Mesenchymal stem cell (in vitro differentiated cells and primary cell): ENCODE measurements around the gene SLC9A9.

Experiments
- DNase-seq: peaks from one replicate; pipeline ENCODE4 v3.0.0-alpha.2; 2013
- H2AFZ ChIP-seq: one replicate; pipeline ENCODE4 v1.6.1; 2013; ENCODE audit warnings: low read depth, mild to moderate bottlenecking, control low read depth, inconsistent platforms, low read length, moderate library complexity
- H2AK5ac ChIP-seq: 2 replicates; pipeline ENCODE4 v1.6.1; 2013; ENCODE audit warnings: low read length, moderate library complexity, mild to moderate bottlenecking, inconsistent platforms; ENCODE audit not compliant: severe bottlenecking
- H2BK120ac ChIP-seq: one replicate; pipeline ENCODE4 v1.6.1; 2013; ENCODE audit warnings: low read depth, mild to moderate bottlenecking, inconsistent platforms, low read length, moderate library complexity
- H2BK12ac ChIP-seq, 2 experiments: one replicate each; pipeline ENCODE4 v1.6.1; 2013; ENCODE audit warnings: inconsistent platforms in 2 of 2, low read length in 2 of 2, mild to moderate bottlenecking in 2 of 2, moderate library complexity in 2 of 2, control low read depth in 1 of 2
- H2BK15ac ChIP-seq: one replicate; pipeline ENCODE4 v1.6.1; 2013; ENCODE audit warnings: mild to moderate bottlenecking, low read depth, inconsistent platforms; ENCODE audit not compliant: poor library complexity, severe bottlenecking
- H2BK5ac ChIP-seq: 2 replicates; pipeline ENCODE4 v1.6.1; 2013; ENCODE audit warnings: low read depth, mild to moderate bottlenecking, low read length, control low read depth, inconsistent platforms; ENCODE audit not compliant: poor library complexity, severe bottlenecking
- H3K14ac ChIP-seq, 2 experiments: one replicate each; pipeline ENCODE4 v1.6.1; 2013; ENCODE audit warnings: inconsistent platforms in 2 of 2, low read length in 2 of 2, control low read depth in 1 of 2, mild to moderate bottlenecking in 1 of 2, moderate library complexity in 1 of 2
- H3K18ac ChIP-seq, 2 experiments: one replicate each; pipeline ENCODE4 v1.6.1; 2013; ENCODE audit warnings: inconsistent platforms in 2 of 2, low read length in 2 of 2, control low read depth in 1 of 2, low read depth in 1 of 2, mild to moderate bottlenecking in 1 of 2
- H3K23ac ChIP-seq, 2 experiments: one replicate each; pipeline ENCODE4 v1.6.1; 2013; ENCODE audit warnings: inconsistent platforms in 2 of 2, low read length in 2 of 2, mild to moderate bottlenecking in 2 of 2, moderate library complexity in 2 of 2, control low read depth in 1 of 2
- H3K27ac ChIP-seq: 2 replicates; pipeline ENCODE4 v1.5.1; 2013; ENCODE audit warnings: mild to moderate bottlenecking, moderate library complexity, low read length, control low read depth, inconsistent platforms; ENCODE audit not compliant: poor library complexity, severe bottlenecking
- H3K27me3 ChIP-seq, 2 experiments: 2 replicates each; pipeline versions ENCODE4 v1.6.1 to v1.7.0; 2013; ENCODE audit warnings: low read length in 2 of 2, mild to moderate bottlenecking in 2 of 2, moderate library complexity in 2 of 2, control low read depth in 1 of 2, inconsistent platforms in 1 of 2; ENCODE audit not compliant: control insufficient read depth in 1 of 2, insufficient read depth in 1 of 2
- H3K36me3 ChIP-seq, 2 experiments: 2 replicates each; pipeline versions ENCODE4 v1.6.1 to v1.7.0; 2013; ENCODE audit warnings: low read length in 2 of 2, control low read depth in 1 of 2, inconsistent platforms in 1 of 2, low read depth in 1 of 2, mild to moderate bottlenecking in 1 of 2; ENCODE audit not compliant: insufficient read depth in 2 of 2, control insufficient read depth in 1 of 2
- H3K4ac ChIP-seq, 2 experiments: one replicate each; pipeline ENCODE4 v1.6.1; 2013; ENCODE audit warnings: inconsistent platforms in 2 of 2, low read length in 2 of 2, mild to moderate bottlenecking in 2 of 2, moderate library complexity in 2 of 2, control low read depth in 1 of 2, low read depth in 1 of 2
- H3K4me1 ChIP-seq: 2 replicates; pipeline ENCODE4 v1.6.1; 2013; ENCODE audit warnings: low read depth, low read length, control low read depth; ENCODE audit not compliant: control insufficient read depth, insufficient read depth
- H3K4me2 ChIP-seq: 2 replicates; pipeline ENCODE4 v1.6.1; 2013; ENCODE audit warnings: low read length, mild to moderate bottlenecking, inconsistent platforms; ENCODE audit not compliant: poor library complexity, severe bottlenecking
- H3K4me3 ChIP-seq, 2 experiments: 2 replicates each; pipeline versions ENCODE4 v1.5.1 to v1.7.0; 2013; ENCODE audit warnings: low read length in 2 of 2, mild to moderate bottlenecking in 2 of 2, control low read depth in 1 of 2, low read depth in 1 of 2; ENCODE audit not compliant: insufficient read depth in 1 of 2
- H3K79me1 ChIP-seq: replicated peaks from 2 replicates; pipeline ENCODE4 v1.6.1; 2013; ENCODE audit warnings: mild to moderate bottlenecking, control low read depth, low read length, inconsistent platforms; ENCODE audit not compliant: poor library complexity, severe bottlenecking
- H3K9ac ChIP-seq: 2 replicates; pipeline ENCODE4 v1.7.0; 2013; ENCODE audit warnings: mild to moderate bottlenecking, low read length, moderate library complexity
- H3K9me3 ChIP-seq: 2 replicates; pipeline ENCODE4 v1.7.0; 2013; ENCODE audit warnings: mild to moderate bottlenecking, low read length; ENCODE audit not compliant: control insufficient read depth
- H4K8ac ChIP-seq: one replicate; pipeline ENCODE4 v1.6.1; 2013; ENCODE audit warnings: inconsistent platforms, mild to moderate bottlenecking, low read length, moderate library complexity
- H4K91ac ChIP-seq: one replicate; pipeline ENCODE4 v1.6.1; 2013; ENCODE audit warnings: mild to moderate bottlenecking, low read length, inconsistent platforms
- WGBS: methylation state at CpG from one replicate; pipeline ENCODE4 v1.1.7; 2013; ENCODE audit warnings: mixed read lengths; 5-methylcytosine and 5-hydroxymethylcytosine counted together

Gene SLC9A9

DNA sequence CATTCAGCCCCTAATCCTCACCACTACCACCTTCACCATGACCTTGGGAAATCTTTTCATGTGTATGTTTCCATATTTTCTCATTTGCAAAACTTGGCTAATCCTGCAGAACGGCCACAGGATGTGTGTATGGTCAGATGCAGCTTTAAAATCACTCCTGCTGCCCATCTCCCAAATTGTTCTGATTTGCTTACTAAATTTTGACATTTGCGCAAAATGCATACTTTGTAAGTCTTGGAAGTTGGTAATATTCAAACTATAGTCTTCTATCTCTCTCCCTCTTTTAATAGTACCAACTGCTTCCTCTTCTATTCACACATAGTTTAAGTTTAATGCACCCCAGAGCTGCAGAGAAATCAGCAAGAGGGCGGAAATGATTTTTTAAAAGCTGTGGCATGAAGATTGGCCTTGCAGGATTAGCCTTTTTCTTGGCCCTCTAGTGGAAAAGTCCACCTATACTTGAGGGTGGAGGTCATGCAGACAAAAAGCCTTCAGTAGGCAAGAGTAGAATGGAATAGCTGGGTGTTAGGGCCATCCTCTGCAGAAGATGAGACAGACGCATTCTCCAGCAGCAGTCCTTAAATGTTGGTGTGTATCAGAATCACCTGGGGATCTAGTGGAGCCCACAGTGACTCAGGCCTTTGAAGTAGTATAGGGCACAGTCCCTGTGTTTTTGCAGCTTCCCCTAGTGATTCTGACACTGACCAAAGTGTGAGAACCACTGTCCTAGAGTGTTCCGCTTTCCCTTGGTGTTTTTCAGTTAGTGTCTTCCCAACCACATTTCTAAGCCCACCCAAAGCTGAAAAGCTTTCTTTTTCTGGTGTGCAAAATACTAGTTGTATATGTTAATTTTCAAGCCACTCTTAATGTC, 547.0 kb downstream of the SLC9A9 start:
- H3K14ac ChIP-seq: no peak overlapping the region
- H3K9me3 ChIP-seq: no peaks in the 10 kb centered on the region
- H3K4ac ChIP-seq: no peak overlapping the region
- WGBS: 80% methylated on average over 3 of the region's 5 CpGs
- no peak overlapping the region for H3K23ac ChIP-seq
- H2BK5ac ChIP-seq: no peak overlapping the region
- no peak overlapping the region for H2BK15ac ChIP-seq
- H3K79me1 ChIP-seq: no peaks in the 10 kb centered on the region
- H2AK5ac ChIP-seq: no peak overlapping the region
- no peaks in the 10 kb centered on the region for H3K36me3 ChIP-seq
- H3K4me3 ChIP-seq: no peak overlapping the region
- H3K4me2 ChIP-seq: no peak overlapping the region
- no peak overlapping the region for H2BK12ac ChIP-seq
- no peak overlapping the region for H4K8ac ChIP-seq
- H2AFZ ChIP-seq: no peak overlapping the region
- no peak overlapping the region for H2BK120ac ChIP-seq
- no peaks in the 10 kb centered on the region for H3K4me1 ChIP-seq
- no peaks in the 10 kb centered on the region for H3K27me3 ChIP-seq
- H4K91ac ChIP-seq: no peak overlapping the region
- peak overlapping the region in 1 of 2 experiments; percentile 29 for H3K18ac ChIP-seq
- no peak overlapping the region for H3K9ac ChIP-seq
- DNase-seq: no peak
- no peak overlapping the region for H3K27ac ChIP-seq

GRCh38 chr3:143298886-143299535, 549.3 kb downstream of the SLC9A9 start:
- Histone ChIP-seq H3K27ac (no peak overlapping the region), H2BK120ac (no peak overlapping the region), H2BK5ac (no peak overlapping the region), H3K9me3 (no peaks in the 10 kb centered on the region), H3K4ac (no peak overlapping the region), H3K23ac (no peak overlapping the region), H4K8ac (no peak overlapping the region), H3K4me1 (no peaks in the 10 kb centered on the region), H3K14ac (no peak overlapping the region), H3K27me3 (no peaks in the 10 kb centered on the region), H3K18ac (no peak overlapping the region), H3K9ac (no peak overlapping the region), H3K79me1 (no peaks in the 10 kb centered on the region), H3K4me3 (no peak overlapping the region), H3K36me3 (no peaks in the 10 kb centered on the region), H2BK15ac (no peak overlapping the region), H3K4me2 (no peak overlapping the region), H4K91ac (no peak overlapping the region), H2AK5ac (no peak overlapping the region), H2AFZ (no peak overlapping the region), H2BK12ac (no peak overlapping the region)
- WGBS: 100% methylated on average over 3 of the region's 5 CpGs
- no peak for DNase-seq

DNA sequence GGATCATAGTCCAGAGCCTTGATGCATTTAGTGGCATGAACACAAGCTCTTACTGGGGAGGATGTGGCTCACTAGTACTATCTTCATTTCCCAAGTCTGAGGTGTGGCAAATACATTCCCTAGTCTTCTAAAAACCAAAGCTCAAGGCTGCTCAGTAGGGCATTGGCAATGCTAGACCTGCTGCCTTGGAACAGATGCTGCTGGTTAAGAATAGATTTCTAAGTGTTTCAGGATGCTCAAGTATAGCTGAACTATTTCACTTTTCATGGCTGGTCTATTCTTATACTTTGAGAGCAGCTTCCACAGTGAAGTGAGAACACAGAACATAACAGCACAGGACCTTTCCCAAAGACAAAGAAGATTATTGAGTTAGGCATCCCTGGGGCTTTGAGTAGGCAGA, 549.9 kb downstream of the SLC9A9 start:
- Histone ChIP-seq H3K9me3 (no peaks in the 10 kb centered on the region), H4K8ac (no peak overlapping the region), H3K4me1 (no peaks in the 10 kb centered on the region)

DNA sequence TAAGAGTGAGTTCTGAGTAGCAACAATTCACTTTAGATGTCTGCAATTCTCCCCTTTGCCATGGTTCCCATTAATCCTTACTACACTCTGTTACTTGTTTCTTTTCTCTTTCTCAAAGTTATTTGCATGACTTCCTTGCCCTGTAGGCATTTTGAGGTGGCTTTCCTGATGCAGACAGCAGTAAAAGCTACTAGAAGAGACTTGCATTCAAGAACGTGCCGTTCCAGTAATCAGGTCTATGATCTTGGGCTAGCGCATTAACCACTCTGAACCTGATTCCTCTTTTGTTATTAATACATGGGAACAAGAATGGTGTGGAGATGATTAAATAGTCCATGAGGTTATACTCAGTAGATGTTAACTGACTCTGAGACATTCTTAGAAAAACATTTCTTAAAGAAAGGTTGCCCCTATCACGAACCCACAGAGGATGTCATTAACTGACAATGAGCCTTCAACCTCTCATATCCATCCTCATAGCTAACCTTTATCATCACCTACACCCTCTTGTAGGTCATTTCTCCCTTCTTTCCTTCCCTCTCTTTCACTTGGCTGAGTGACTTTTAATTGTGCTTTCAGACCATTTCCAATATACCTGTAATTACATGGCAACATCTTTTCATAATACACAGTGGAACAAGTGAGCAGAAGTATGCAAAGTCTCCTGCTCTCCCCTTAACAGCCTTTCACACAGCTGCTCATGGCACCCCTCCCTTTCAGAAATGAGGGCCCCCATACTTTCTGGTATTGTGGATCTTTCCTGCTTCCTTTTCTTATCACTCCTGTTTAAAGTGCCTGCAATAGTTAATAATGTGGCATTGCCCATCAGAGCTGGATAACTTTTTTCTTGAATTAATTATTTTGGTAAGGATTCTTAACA, 552.8 kb downstream of the SLC9A9 start:
- no peak overlapping the region for H3K14ac ChIP-seq
- no peak overlapping the region for H3K23ac ChIP-seq
- H3K9ac ChIP-seq: no peak overlapping the region
- no peak overlapping the region for H2BK120ac ChIP-seq
- no peaks in the 10 kb centered on the region for H3K27me3 ChIP-seq
- H2BK5ac ChIP-seq: no peak overlapping the region
- WGBS: 72% methylated on average over 3 of the region's 4 CpGs
- no peak overlapping the region for H3K4ac ChIP-seq
- no peaks in the 10 kb centered on the region for H3K9me3 ChIP-seq
- H2AK5ac ChIP-seq: no peak overlapping the region
- H3K4me2 ChIP-seq: no peak overlapping the region
- no peak overlapping the region for H2BK15ac ChIP-seq
- no peaks in the 10 kb centered on the region for H3K36me3 ChIP-seq
- no peak overlapping the region for H2BK12ac ChIP-seq
- H3K4me1 ChIP-seq: no peaks in the 10 kb centered on the region
- H3K18ac ChIP-seq: no peak overlapping the region
- DNase-seq: no peak
- H4K91ac ChIP-seq: no peak overlapping the region
- no peak overlapping the region for H2AFZ ChIP-seq
- H3K27ac ChIP-seq: no peak overlapping the region
- H3K4me3 ChIP-seq: no peak overlapping the region
- H3K79me1 ChIP-seq: no peaks in the 10 kb centered on the region
- H4K8ac ChIP-seq: no peak overlapping the region

More for the DNA sequence above, 549.9 kb downstream of the SLC9A9 start:
- Histone ChIP-seq H2BK5ac (no peak overlapping the region), H2BK12ac (no peak overlapping the region), H2AFZ (no peak overlapping the region), H3K4me2 (no peak overlapping the region), H3K79me1 (no peaks in the 10 kb centered on the region), H2BK15ac (no peak overlapping the region), H3K14ac (no peak overlapping the region), H2AK5ac (no peak overlapping the region), H3K36me3 (no peaks in the 10 kb centered on the region), H2BK120ac (no peak overlapping the region), H3K4me3 (no peak overlapping the region), H3K9ac (no peak overlapping the region), H3K23ac (no peak overlapping the region), H3K18ac (no peak overlapping the region), H3K4ac (no peak overlapping the region), H3K27me3 (no peaks in the 10 kb centered on the region), H3K27ac (no peak overlapping the region), H4K91ac (no peak overlapping the region)
- no peak for DNase-seq
